H9 (cell line): ENCODE results near the gene CFAP99. TPM values are rescaled to one million over a fixed set of nuclear protein-coding genes. Genes with fewer than 3 reads are reported as not detected.

Source experiments
- DNase-seq: peaks from one replicate; pipeline ENCODE4 v3.0.0-alpha.2; 2017
- H2AFZ ChIP-seq: one replicate; pipeline ENCODE4 v1.6.1; 2013; ENCODE audit warnings: mild to moderate bottlenecking, low read length, control low read depth, moderate library complexity
- H2AK5ac ChIP-seq: 2 replicates; pipeline ENCODE4 v1.6.1; 2013; ENCODE audit warnings: low read length, control low read depth, mixed read lengths; ENCODE audit not compliant: insufficient read length
- H2BK120ac ChIP-seq: one replicate; pipeline ENCODE4 v1.6.1; 2013; ENCODE audit warnings: low read depth, mild to moderate bottlenecking, low read length, control low read depth, inconsistent platforms; ENCODE audit not compliant: poor library complexity, severe bottlenecking
- H2BK12ac ChIP-seq: 2 replicates; pipeline ENCODE4 v1.6.1; 2013; ENCODE audit warnings: low read length, control low read depth, mixed read lengths, low read depth; ENCODE audit not compliant: insufficient read length
- H2BK15ac ChIP-seq: 2 replicates; pipeline ENCODE4 v1.6.1; 2013; ENCODE audit warnings: low read depth, low read length, control low read depth
- H2BK20ac ChIP-seq: one replicate; pipeline ENCODE4 v1.6.1; 2013; ENCODE audit warnings: low read depth, mild to moderate bottlenecking, low read length, control low read depth, inconsistent platforms; ENCODE audit not compliant: poor library complexity, severe bottlenecking
- H2BK5ac ChIP-seq: 2 replicates; pipeline ENCODE4 v1.6.1; 2013; ENCODE audit warnings: low read length, control low read depth, mixed read lengths; ENCODE audit not compliant: insufficient read length
- H3K14ac ChIP-seq: 2 replicates; pipeline ENCODE4 v1.6.1; 2013; ENCODE audit warnings: low read length, control low read depth; ENCODE audit not compliant: insufficient read depth
- H3K18ac ChIP-seq: 2 replicates; pipeline ENCODE4 v1.6.1; 2013; ENCODE audit warnings: low read depth, mild to moderate bottlenecking, mixed read lengths, low read length, control low read depth; ENCODE audit not compliant: insufficient read length
- H3K23ac ChIP-seq: 2 replicates; pipeline ENCODE4 v1.6.1; 2013; ENCODE audit warnings: low read length, control low read depth, mixed read lengths, low read depth; ENCODE audit not compliant: insufficient read length
- H3K23me2 ChIP-seq: 2 replicates; pipeline ENCODE4 v1.6.1; 2013; ENCODE audit warnings: low read depth, mild to moderate bottlenecking, mixed read lengths, low read length, control low read depth; ENCODE audit not compliant: insufficient read length, poor library complexity, severe bottlenecking
- H3K27ac ChIP-seq: 2 replicates; pipeline ENCODE4 v1.5.1; 2013; ENCODE audit warnings: low read length, control low read depth, mixed read lengths, low read depth; ENCODE audit not compliant: insufficient read length
- H3K27me3 ChIP-seq: 2 replicates; pipeline ENCODE4 v1.6.1; 2013; ENCODE audit warnings: low read length, control low read depth, inconsistent platforms; ENCODE audit not compliant: insufficient read depth
- H3K4ac ChIP-seq: 2 replicates; pipeline ENCODE4 v1.6.1; 2013; ENCODE audit warnings: low read depth, mild to moderate bottlenecking, control low read depth, inconsistent platforms, low read length, moderate library complexity
- H3K4me1 ChIP-seq: 2 replicates; pipeline ENCODE4 v1.6.1; 2013; ENCODE audit warnings: low read length, control low read depth, inconsistent platforms; ENCODE audit not compliant: insufficient read depth
- H3K4me2 ChIP-seq: 2 replicates; pipeline ENCODE4 v1.6.1; 2013; ENCODE audit warnings: low read length, control low read depth, mixed read lengths; ENCODE audit not compliant: insufficient read length, insufficient read depth
- H3K56ac ChIP-seq: 2 replicates; pipeline ENCODE4 v1.6.1; 2013; ENCODE audit warnings: low read depth, mild to moderate bottlenecking, mixed read lengths, low read length, control low read depth; ENCODE audit not compliant: insufficient read length
- H3K79me1 ChIP-seq: 2 replicates; pipeline ENCODE4 v1.6.1; 2013; ENCODE audit warnings: low read depth, mild to moderate bottlenecking, moderate library complexity, low read length, control low read depth, inconsistent platforms; ENCODE audit not compliant: insufficient read depth, poor library complexity, severe bottlenecking
- H3K79me2 ChIP-seq: 2 replicates; pipeline ENCODE4 v1.6.1; 2013; ENCODE audit warnings: low read length, control low read depth, inconsistent platforms; ENCODE audit not compliant: insufficient read depth
- H3K9ac ChIP-seq: 2 replicates; pipeline ENCODE4 v1.6.1; 2013; ENCODE audit warnings: low read length, control low read depth, mixed read lengths; ENCODE audit not compliant: insufficient read length; ENCODE audit errors: extremely low read depth
- H3K9me3 ChIP-seq: one replicate; pipeline ENCODE4 v1.6.1; 2013; ENCODE audit warnings: low read depth, low read length, inconsistent platforms; ENCODE audit not compliant: control insufficient read depth
- H3T11ph ChIP-seq: one replicate; pipeline ENCODE4 v1.6.1; 2013; ENCODE audit warnings: mild to moderate bottlenecking, low read length, control low read depth, inconsistent platforms
- H4K20me1 ChIP-seq: one replicate; pipeline ENCODE4 v1.6.1; 2013; ENCODE audit not compliant: control insufficient read depth, insufficient read length, insufficient read depth
- H4K5ac ChIP-seq: 2 replicates; pipeline ENCODE4 v1.6.1; 2013; ENCODE audit warnings: low read depth, mild to moderate bottlenecking, mixed read lengths, low read length, control low read depth; ENCODE audit not compliant: insufficient read length
- H4K8ac ChIP-seq: replicated peaks from 2 replicates; pipeline ENCODE4 v1.6.1; 2013; ENCODE audit warnings: low read length, control low read depth, mixed read lengths, low read depth; ENCODE audit not compliant: insufficient read length
- H4K91ac ChIP-seq: 2 replicates; pipeline ENCODE4 v1.6.1; 2013; ENCODE audit warnings: low read depth, mild to moderate bottlenecking, moderate library complexity, mixed read lengths, low read length, control low read depth; ENCODE audit not compliant: insufficient read length
- H3K27ac Mint-ChIP-seq, 3 experiments: 2 replicates in 2 of 3; 3 replicates in 1 of 3; pipeline ENCODE4 v1.8.0; 2020 to 2021; ENCODE audit warnings: mixed read lengths in 3 of 3, mild to moderate bottlenecking in 1 of 3, moderate library complexity in 1 of 3
- H3K27me3 Mint-ChIP-seq: 2 replicates; pipeline ENCODE4 v1.8.0; 2021; ENCODE audit warnings: low read depth, mild to moderate bottlenecking, moderate library complexity, mixed read lengths
- H3K36me3 Mint-ChIP-seq, 3 experiments: 2 replicates in 2 of 3; 3 replicates in 1 of 3; pipeline ENCODE4 v1.8.0; 2020 to 2021; ENCODE audit warnings: low read depth in 3 of 3, mixed read lengths in 3 of 3; ENCODE audit not compliant: insufficient read depth in 1 of 3
- H3K4me1 Mint-ChIP-seq, 2 experiments: 2 replicates each; pipeline ENCODE4 v1.8.0; 2020; ENCODE audit warnings: mixed read lengths in 2 of 2
- H3K4me3 Mint-ChIP-seq, 2 experiments: 2 replicates in 1 of 2; 3 replicates in 1 of 2; pipeline ENCODE4 v1.8.0; 2020 to 2021; ENCODE audit warnings: mild to moderate bottlenecking in 2 of 2, mixed read lengths in 2 of 2, moderate library complexity in 1 of 2
- H3K9me3 Mint-ChIP-seq, 2 experiments: 2 replicates in 1 of 2; 3 replicates in 1 of 2; pipeline ENCODE4 v1.8.0; 2020; ENCODE audit warnings: mild to moderate bottlenecking in 2 of 2, mixed read lengths in 2 of 2, moderate library complexity in 1 of 2
- CTCF ChIP-seq: fragments of 200-600 bp; sonication (generic); conservative IDR thresholded peaks from 3 replicates; pipeline ENCODE4 v1.8.0; 2021; ENCODE audit warnings: antibody characterized with exemption, mild to moderate bottlenecking
- WGBS: extraction: QIAGEN DNeasy Blood & Tissue Kit; methylation state at CpG from one replicate; pipeline ENCODE4 v1.1.7; 2013; ENCODE audit warnings: missing lambda C conversion rate, low lambda C conversion rate, mixed read lengths; ENCODE audit not compliant: insufficient read length; ENCODE audit errors: extremely low coverage; 5-methylcytosine and 5-hydroxymethylcytosine counted together
- total RNA-seq: library from RNA; stranded (reverse); gene quantifications from 2 replicates; pipeline ENCODE4 v1.2.1, GENCODE V29; 2021

Gene CFAP99
- total RNA-seq, 1 experiment from 2014 or later: 0.35 TPM

GRCh38 chr4:2385516-2385915 lies 33.2 kb upstream of the CFAP99 start:
- H3K56ac ChIP-seq: no peak overlapping the region
- H3K18ac ChIP-seq: no peak overlapping the region
- no peaks in the 10 kb centered on the region for H3K79me1 ChIP-seq
- no peak overlapping the region for H2BK15ac ChIP-seq
- H3K4me2 ChIP-seq: no peak overlapping the region
- no peaks in the 10 kb centered on the region for H3K27me3 ChIP-seq
- Mint-ChIP-seq H3K9me3 (peaks cover 6 to 7% of the 10 kb centered on the region in 2 experiments; a peak in 4 of 5 replicates), H3K4me1 (peaks cover 22 to 24% of the 10 kb centered on the region in 2 experiments), H3K4me3 (no peak overlapping the region), H3K27ac (peak overlapping the region in 2 of 3 experiments; percentile 25 to 42; a peak in 2 of 7 replicates), H3K27me3 (peaks cover 7% of the 10 kb centered on the region), H3K36me3 (peaks cover 5 to 7% (median 6%) of the 10 kb centered on the region in 3 experiments; a peak in 5 of 7 replicates)
- no peak overlapping the region for H2BK120ac ChIP-seq
- no peaks in the 10 kb centered on the region for H3K9me3 ChIP-seq
- H4K8ac ChIP-seq: no peak overlapping the region
- H3K4me1 ChIP-seq: 0 out of 2 replicates have a peak, but pooled peaks cover 4% of the 10 kb centered on the region
- H3K14ac ChIP-seq: no peak overlapping the region
- no peak overlapping the region for H2AFZ ChIP-seq
- no peak for DNase-seq
- no peaks in the 10 kb centered on the region for H3K79me2 ChIP-seq
- no peak overlapping the region for H2BK12ac ChIP-seq
- H3K23ac ChIP-seq: no peak overlapping the region
- H2BK5ac ChIP-seq: no peak overlapping the region
- no peak overlapping the region for H4K91ac ChIP-seq
- no peak overlapping the region for H4K5ac ChIP-seq
- no peak overlapping the region for H3T11ph ChIP-seq
- no peak for TF ChIP-seq CTCF
- no peak overlapping the region for H2BK20ac ChIP-seq
- H3K4ac ChIP-seq: no peak overlapping the region
- H2AK5ac ChIP-seq: no peak overlapping the region
- no CpG with 5 or more reads among the region's 8 CpGs for whole genome bisulfite sequencing
- H3K27ac ChIP-seq: no peak overlapping the region
- no peaks in the 10 kb centered on the region for H3K23me2 ChIP-seq
- no peak overlapping the region for H3K9ac ChIP-seq
- H4K20me1 ChIP-seq: no peaks in the 10 kb centered on the region
